ENCODE results near the gene PCGF3.
A peak's percentile ranks its signal among the peaks of the same experiment; 100 is the strongest.
"Not testable (repeated sequence)": the region's sequence is repeated elsewhere in the genome, so short reads cannot be mapped to it uniquely, and the experiment has no call there.

PCGF3 gene

GRCh38 chr4:740011-740410 is 34.4 kb downstream of the PCGF3 start:
- Mint-ChIP-seq H3K27ac (no peak overlapping the region), H3K4me3 (no peak overlapping the region), H3K9me3 (no peaks in the 10 kb centered on the region), H3K36me3 (ENCODE audit: low read depth) (peaks cover 49% of the 10 kb centered on the region), H3K4me1 (ENCODE audit: low read depth) (no peaks in the 10 kb centered on the region), H3K27me3 (no peaks in the 10 kb centered on the region)
- DNase-seq = no peak

GRCh38 chr4:740656-741282 is 35.1 kb downstream of the PCGF3 start:
- H3K27me3 Mint-ChIP-seq = no peaks in the 10 kb centered on the region
- no peak for DNase-seq
- peaks cover 41% of the 10 kb centered on the region for H3K36me3 Mint-ChIP-seq (ENCODE audit: low read depth)
- H3K4me3 Mint-ChIP-seq = no peak overlapping the region
- no peaks in the 10 kb centered on the region for H3K9me3 Mint-ChIP-seq
- no peak overlapping the region for H3K27ac Mint-ChIP-seq
- H3K4me1 Mint-ChIP-seq (ENCODE audit: low read depth) = no peaks in the 10 kb centered on the region

GRCh38 chr4:742096-742741 is 36.6 kb downstream of the PCGF3 start:
- Mint-ChIP-seq H3K4me1 (ENCODE audit: low read depth) (no peaks in the 10 kb centered on the region), H3K36me3 (ENCODE audit: low read depth) (peaks cover 39% of the 10 kb centered on the region), H3K27ac (no peak overlapping the region), H3K27me3 (no peaks in the 10 kb centered on the region), H3K4me3 (no peak overlapping the region), H3K9me3 (no peaks in the 10 kb centered on the region)
- DNase-seq = no peak

DNA sequence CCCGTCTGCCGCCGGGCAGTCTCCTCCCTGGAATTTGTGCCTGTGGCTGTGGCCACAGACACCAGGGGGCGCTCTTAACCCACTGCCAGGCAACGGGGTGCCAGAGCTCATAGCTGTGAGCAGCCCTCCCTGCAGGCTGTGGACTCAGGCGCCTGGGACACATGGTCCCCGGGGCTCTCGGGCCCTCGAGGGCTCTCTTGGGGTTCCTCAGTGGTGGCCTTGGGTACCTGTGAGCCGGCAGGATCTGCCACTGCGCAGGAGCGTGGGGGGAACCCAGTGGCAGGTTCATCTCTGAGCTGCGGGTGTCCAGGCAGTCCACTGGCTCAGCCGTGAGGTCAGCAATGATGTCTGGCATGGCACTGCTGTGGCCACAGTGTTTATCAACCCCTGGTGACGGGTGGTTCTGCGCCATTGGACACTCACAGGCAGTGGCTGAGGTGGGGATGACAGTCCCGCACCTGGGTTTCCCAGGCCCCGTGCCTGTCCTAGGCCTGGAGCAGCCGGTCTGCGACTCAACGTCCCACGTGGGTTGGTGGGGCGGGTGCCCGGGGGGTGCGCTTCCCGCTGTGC is 37.2 kb downstream of the PCGF3 start:
- H3K27me3 Mint-ChIP-seq = no peaks in the 10 kb centered on the region
- H3K4me3 Mint-ChIP-seq = no peak overlapping the region
- H3K27ac Mint-ChIP-seq = no peak overlapping the region
- H3K36me3 Mint-ChIP-seq (ENCODE audit: low read depth) = peaks cover 35% of the 10 kb centered on the region
- peak; percentile 86 for DNase-seq
- H3K9me3 Mint-ChIP-seq = no peaks in the 10 kb centered on the region
- H3K4me1 Mint-ChIP-seq (ENCODE audit: low read depth) = no peaks in the 10 kb centered on the region

GRCh38 chr4:743463-744211 is 38.0 kb downstream of the PCGF3 start:
- Mint-ChIP-seq H3K27ac (peak overlapping the region; percentile 20), H3K9me3 (no peaks in the 10 kb centered on the region), H3K27me3 (no peaks in the 10 kb centered on the region), H3K4me3 (no peak overlapping the region), H3K36me3 (ENCODE audit: low read depth) (peaks cover 38% of the 10 kb centered on the region), H3K4me1 (ENCODE audit: low read depth) (no peaks in the 10 kb centered on the region)
- no peak for DNase-seq

GRCh38 chr4:744212-744841 is 38.7 kb downstream of the PCGF3 start:
- peak overlapping the region; percentile 40 for H3K27ac Mint-ChIP-seq
- no peak for DNase-seq
- H3K4me1 Mint-ChIP-seq (ENCODE audit: low read depth) = no peaks in the 10 kb centered on the region
- no peaks in the 10 kb centered on the region for H3K27me3 Mint-ChIP-seq
- H3K9me3 Mint-ChIP-seq = no peaks in the 10 kb centered on the region
- H3K36me3 Mint-ChIP-seq (ENCODE audit: low read depth) = peaks cover 39% of the 10 kb centered on the region
- H3K4me3 Mint-ChIP-seq = no peak overlapping the region

DNA sequence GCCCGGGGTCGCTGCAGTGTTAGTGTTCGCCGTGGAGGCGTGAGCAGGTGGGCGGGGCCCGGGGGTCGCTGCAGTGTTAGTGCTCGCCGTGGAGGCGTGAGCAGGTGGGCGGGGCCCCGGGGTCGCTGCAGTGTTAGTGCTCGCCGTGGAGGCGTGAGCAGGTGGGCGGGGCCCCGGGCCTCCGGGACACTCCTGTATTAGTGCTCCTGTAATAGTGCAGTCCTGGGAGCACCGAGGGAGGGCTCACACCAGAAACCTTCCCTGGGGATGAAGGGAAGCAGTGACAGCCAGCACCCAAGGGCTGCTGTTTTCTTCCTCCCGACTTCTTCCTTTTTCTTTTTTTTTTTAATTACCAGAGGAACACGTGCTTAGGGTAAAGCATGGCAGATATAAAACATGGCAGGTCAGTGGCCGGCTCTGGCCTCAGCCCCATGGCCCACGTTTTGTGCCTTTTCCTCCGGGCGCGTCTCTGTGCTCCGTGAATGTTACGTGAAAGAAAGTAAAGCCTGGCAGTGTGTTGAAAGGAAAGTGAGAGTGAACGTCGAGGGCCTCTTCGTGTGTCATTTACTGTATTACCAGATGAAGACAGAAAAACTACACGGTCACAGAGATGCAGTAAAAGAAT is 42.0 kb downstream of the PCGF3 start:
- Mint-ChIP-seq H3K27me3 (no peaks in the 10 kb centered on the region), H3K9me3 (no peaks in the 10 kb centered on the region), H3K36me3 (ENCODE audit: low read depth) (peaks cover 45% of the 10 kb centered on the region), H3K27ac (peak overlapping the region; percentile 7), H3K4me3 (no peak overlapping the region), H3K4me1 (ENCODE audit: low read depth) (no peaks in the 10 kb centered on the region)
- no peak for DNase-seq

GRCh38 chr4:748461-748860 is 42.8 kb downstream of the PCGF3 start:
- Mint-ChIP-seq H3K4me1 (ENCODE audit: low read depth) (no peaks in the 10 kb centered on the region), H3K9me3 (no peaks in the 10 kb centered on the region), H3K36me3 (ENCODE audit: low read depth) (peaks cover 48% of the 10 kb centered on the region), H3K4me3 (no peak overlapping the region), H3K27ac (no peak overlapping the region), H3K27me3 (no peaks in the 10 kb centered on the region)
- DNase-seq = no peak

DNA sequence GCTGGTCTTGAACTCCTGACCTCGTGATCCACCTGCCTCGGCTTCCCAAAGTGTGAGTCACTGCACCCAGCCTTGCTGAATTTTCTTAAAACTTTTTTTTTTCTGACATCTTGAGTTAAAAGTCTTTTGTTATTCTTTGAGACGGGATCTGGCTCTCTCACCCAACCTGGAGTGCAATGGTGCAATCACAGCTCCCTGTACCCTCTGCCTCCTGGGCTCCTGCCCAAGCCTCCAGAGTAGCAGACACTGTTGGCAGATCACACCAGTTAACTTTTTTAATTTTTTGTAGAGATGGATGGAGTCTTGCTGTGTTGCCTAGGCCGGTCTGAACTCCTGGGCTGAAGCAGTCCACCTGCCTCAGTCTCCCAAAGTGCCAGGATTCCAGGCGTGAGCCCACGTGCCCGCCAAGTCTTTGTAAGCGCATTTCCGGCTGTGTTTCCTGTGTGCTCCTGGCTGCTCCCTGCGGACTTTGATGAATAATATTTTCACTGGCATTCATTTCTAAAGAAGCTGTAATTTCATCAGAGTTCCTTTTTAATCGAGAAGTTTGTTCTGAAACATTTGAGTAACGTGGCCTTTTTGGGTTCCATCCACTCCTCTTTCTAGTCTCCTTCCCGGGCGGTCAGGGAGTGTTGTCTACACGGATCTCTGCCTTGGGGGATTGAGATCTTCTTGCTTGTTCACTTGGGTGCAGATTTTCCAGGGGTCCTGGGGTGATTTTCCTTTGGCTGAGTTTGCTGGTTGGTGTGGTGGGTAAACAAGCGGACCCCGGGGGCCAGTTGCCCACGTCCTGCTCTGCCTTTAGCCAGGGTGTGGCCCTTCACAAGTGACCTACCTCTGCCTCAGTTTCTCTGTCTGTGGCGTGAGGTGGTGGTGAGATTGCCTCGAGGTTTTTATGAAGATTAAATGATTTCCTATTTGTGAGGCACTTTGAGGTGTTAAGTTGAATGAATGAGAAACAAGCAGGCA is 44.4 kb downstream of the PCGF3 start:
- no peaks in the 10 kb centered on the region for H3K4me1 Mint-ChIP-seq (ENCODE audit: low read depth)
- H3K9me3 Mint-ChIP-seq = no peaks in the 10 kb centered on the region
- DNase-seq = no peak
- H3K27me3 Mint-ChIP-seq = no peaks in the 10 kb centered on the region
- H3K27ac Mint-ChIP-seq = no peak overlapping the region
- peaks cover 46% of the 10 kb centered on the region for H3K36me3 Mint-ChIP-seq (ENCODE audit: low read depth)
- no peak overlapping the region for H3K4me3 Mint-ChIP-seq

DNA sequence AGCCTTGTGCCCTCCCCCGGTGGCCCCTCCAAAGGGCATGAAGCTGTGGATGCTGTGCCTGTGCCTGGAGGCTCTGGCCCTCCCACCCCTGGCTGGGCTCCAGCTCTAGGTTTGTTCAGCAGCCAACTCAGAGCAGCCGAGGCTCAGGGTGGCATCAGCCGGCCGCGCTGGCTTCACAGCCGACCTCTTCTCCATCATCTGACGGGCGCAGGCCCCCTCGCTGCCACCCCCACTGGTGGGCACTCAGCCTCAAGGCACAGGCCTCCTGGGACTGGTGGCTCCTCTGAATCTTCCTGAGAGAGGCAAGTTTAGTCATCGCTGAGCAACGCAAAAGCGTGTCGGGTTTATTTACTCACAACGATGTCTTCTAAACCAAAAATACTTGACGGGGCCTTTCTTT is 46.0 kb downstream of the PCGF3 start:
- no peak overlapping the region for H3K27ac Mint-ChIP-seq
- H3K4me3 Mint-ChIP-seq = no peak overlapping the region
- no peaks in the 10 kb centered on the region for H3K27me3 Mint-ChIP-seq
- H3K9me3 Mint-ChIP-seq = no peaks in the 10 kb centered on the region
- peaks cover 53% of the 10 kb centered on the region for H3K36me3 Mint-ChIP-seq (ENCODE audit: low read depth)
- no peaks in the 10 kb centered on the region for H3K4me1 Mint-ChIP-seq (ENCODE audit: low read depth)
- no peak for DNase-seq

DNA sequence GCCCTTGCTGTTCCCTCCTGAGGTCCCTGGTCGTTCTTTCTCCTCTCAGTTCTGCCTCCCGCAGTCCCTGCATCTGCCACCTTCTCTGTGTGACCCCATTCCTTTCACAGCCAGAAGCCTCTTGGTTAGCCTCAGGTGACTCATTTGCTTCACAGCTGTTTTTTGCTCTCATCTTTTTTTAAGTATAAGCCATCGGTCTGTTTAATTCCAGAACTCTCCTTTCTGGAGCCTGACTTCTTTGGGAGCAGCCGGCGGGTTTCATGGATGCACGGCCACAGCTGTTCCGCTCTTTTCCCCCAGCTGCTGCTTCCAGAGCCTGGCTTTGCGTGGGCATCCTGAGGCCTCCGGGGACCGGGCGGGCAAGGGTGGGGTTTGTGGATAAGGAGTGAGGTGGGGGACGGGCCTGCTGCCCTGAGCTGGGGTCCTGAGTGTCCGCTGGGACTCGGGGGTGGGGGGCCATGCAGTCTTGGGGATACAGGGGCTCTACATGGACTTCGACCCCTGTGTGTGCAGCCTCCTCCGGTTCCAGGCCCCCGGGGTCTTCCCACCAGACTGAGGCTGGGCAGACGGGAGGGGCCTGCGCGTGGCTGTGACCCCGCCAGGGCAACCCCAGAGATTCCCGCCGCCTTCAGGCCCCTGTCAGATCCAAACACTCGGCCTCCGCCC is 46.7 kb downstream of the PCGF3 start:
- Mint-ChIP-seq H3K27ac (no peak overlapping the region), H3K36me3 (ENCODE audit: low read depth) (peaks cover 56% of the 10 kb centered on the region), H3K4me3 (no peak overlapping the region), H3K4me1 (ENCODE audit: low read depth) (no peaks in the 10 kb centered on the region), H3K9me3 (no peaks in the 10 kb centered on the region), H3K27me3 (no peaks in the 10 kb centered on the region)
- DNase-seq = no peak

- H3K27ac Mint-ChIP-seq; H3K4me1 Mint-ChIP-seq (ENCODE audit: low read depth); H3K9me3 Mint-ChIP-seq; DNase-seq; H3K4me3 Mint-ChIP-seq; H3K27me3 Mint-ChIP-seq: not testable (repeated sequence)
- H3K36me3 Mint-ChIP-seq (ENCODE audit: low read depth) = peaks cover 55% of the 10 kb centered on the region
These were observed 47.6 kb downstream of the PCGF3 start for GRCh38 chr4:753186-753585.

Data from activated T-cell treated with anti-CD3 and anti-CD28 coated beads, Interleukin-2, amount 50 U/mL, for 24 hours (primary cell).